NB4 (cell line): ENCODE measurements around the gene BLOC1S6.

Experiments
- DNase-seq: peaks from one replicate; pipeline ENCODE4 v3.0.0; 2010; ENCODE audit warnings: low read depth
- H3K4me3 ChIP-seq: one replicate; pipeline ENCODE4 v1.5.1; 2011; ENCODE audit warnings: mild to moderate bottlenecking, low read depth, low read length, moderate library complexity
- CTCF ChIP-seq: IDR thresholded peaks from one replicate; pipeline ENCODE4 v1.5.1; 2012; ENCODE audit warnings: low read depth, low read length
- MAX ChIP-seq: IDR thresholded peaks from 2 replicates; pipeline ENCODE4 v1.6.1; 2011; ENCODE audit warnings: low read depth, low read length
- MYC ChIP-seq: IDR thresholded peaks from 2 replicates; pipeline ENCODE4 v1.6.1; 2011; ENCODE audit warnings: low read depth, low read length
- POLR2A ChIP-seq: IDR thresholded peaks from 2 replicates; pipeline ENCODE4 v1.6.1; 2011; ENCODE audit warnings: mild to moderate bottlenecking; ENCODE audit not compliant: insufficient read length; ENCODE audit errors: extremely low read depth

Gene BLOC1S6

GRCh38 chr15:45587095-45587862, at the start of gene BLOC1S6:
TSS of gene BLOC1S6 (plus strand) at chr15:45587379. CDS start at chr15:45587444, 65 bp downstream.
- peak; percentile 71; the same call in 1 of the 2 replicates for TF ChIP-seq MYC
- peak; percentile 59 for TF ChIP-seq POLR2A
- peak; percentile 81; the same call in 1 of the 2 replicates for TF ChIP-seq MAX
- TF ChIP-seq CTCF: no peak

GRCh38 chr15:45539680-45540079, 47.5 kb upstream of the BLOC1S6 start:
- TF ChIP-seq MYC (no peak), POLR2A (no peak), CTCF (no peak)
- DNase-seq: no peak
- H3K4me3 ChIP-seq: no peak overlapping the region

More at GRCh38 chr15:45587095-45587862, at the start of gene BLOC1S6:
- peak; percentile 97 for DNase-seq
- peak within 1 kb of the TSS; percentile 92 for H3K4me3 ChIP-seq

GRCh38 chr15:45540531-45540930, 46.6 kb upstream of the BLOC1S6 start:
- no peak overlapping the region for H3K4me3 ChIP-seq
- TF ChIP-seq POLR2A (no peak), MAX (no peak), CTCF (no peak), MYC (no peak)
- no peak for DNase-seq

- TF ChIP-seq CTCF: no peak
- TF ChIP-seq MYC: no peak
- no peak for TF ChIP-seq POLR2A
- TF ChIP-seq MAX: no peak
- H3K4me3 ChIP-seq: no peak overlapping the region
- DNase-seq: no peak
Observed at GRCh38 chr15:45543051-45543450, 44.1 kb upstream of the BLOC1S6 start.

GRCh38 chr15:45544266-45545023, 42.7 kb upstream of the BLOC1S6 start:
- no peak overlapping the region for H3K4me3 ChIP-seq
- TF ChIP-seq POLR2A (no peak), MAX (no peak), CTCF (no peak), MYC (no peak)
- no peak for DNase-seq
